ENCODE measurements around the gene LCE4A.
A peak's percentile ranks its signal among the peaks of the same experiment; 100 is the strongest.

The LCE4A gene

GRCh38 chr1:152745765-152746444, 37.9 kb downstream of the LCE4A start:
- DNase-seq (ENCODE audit: low spot score), result no peak

GRCh38 chr1:152747831-152748230, 39.9 kb downstream of the LCE4A start:
- no peak for DNase-seq (ENCODE audit: low spot score)

DNA sequence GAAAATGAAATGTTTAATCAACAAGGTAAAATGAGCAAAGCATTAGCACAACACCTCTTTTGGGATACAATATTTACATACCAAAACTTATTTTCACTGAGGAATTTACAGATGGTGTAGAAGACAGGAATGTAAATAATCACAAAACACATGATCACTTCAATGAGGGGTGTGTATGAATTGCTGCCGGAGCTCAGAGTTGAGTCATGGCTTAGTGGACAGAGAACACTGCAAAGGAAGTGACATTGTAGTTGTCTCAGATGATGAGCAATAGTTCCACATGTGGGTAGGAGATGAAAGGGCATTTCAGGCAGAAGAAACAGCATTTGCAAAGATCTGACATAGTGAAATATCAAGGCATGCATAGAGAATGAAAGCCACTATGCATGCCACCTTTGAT, 44.3 kb downstream of the LCE4A start:
- peak; percentile 87 for DNase-seq (ENCODE audit: low spot score)

- no peak for DNase-seq (ENCODE audit: low spot score)
Observed at GRCh38 chr1:152753586-152753985, 45.6 kb downstream of the LCE4A start.

DNA sequence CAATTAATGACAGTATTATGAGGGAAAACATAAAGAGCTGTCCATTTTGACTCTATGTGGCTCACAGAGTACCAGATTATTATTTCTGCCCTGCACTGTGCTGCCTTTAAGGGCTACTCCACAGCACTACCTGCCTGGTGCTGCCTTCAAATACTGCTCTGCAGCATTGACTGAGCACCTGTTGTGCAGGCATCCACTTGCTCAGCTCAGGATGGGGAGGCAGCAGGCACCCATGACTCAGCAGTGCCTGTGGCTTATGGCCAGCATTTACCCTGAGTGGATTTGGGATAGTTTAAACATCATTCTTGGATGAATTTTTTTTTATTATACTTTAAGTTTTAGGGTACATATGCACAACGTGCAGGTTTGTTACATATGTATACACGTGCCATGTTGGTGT, 48.9 kb downstream of the LCE4A start:
- peak; percentile 24 for DNase-seq (ENCODE audit: low spot score)

GRCh38 chr1:152757747-152758146, 49.8 kb downstream of the LCE4A start, which contains the start of gene KPRP:
KPRP (plus strand) TSS chr1:152758025; CDS start chr1:152759589, 1,564 bp downstream.
- no peak for DNase-seq (ENCODE audit: low spot score)

DNA sequence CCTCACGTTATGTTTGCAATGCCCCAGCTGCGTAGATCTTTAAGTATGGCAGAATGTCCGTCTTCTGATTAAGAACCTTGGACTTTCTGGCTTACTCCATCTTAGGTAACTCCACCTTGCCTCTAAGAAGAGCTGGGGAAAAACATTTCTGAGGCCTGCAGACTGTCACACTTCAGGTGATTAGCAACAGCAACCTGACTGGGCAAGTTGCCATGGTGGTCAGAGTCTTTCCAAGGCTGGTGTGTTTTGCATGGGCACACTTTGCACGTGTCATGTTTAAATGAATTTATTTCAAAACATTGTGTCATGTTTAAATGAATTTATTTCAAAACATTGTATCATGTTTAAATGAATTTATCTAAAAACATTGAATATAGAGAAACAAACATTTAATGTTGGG, 50.7 kb downstream of the LCE4A start:
- no peak for DNase-seq (ENCODE audit: low spot score)
